LoVo (cell line): ENCODE measurements around the gene GNB4.

ENCODE experiments used
- DNase-seq: peaks from one replicate; pipeline ENCODE4 v3.0.0-alpha.2; 2016; ENCODE audit warnings: low spot score

The GNB4 gene

GRCh38 chr3:179451265-179452175 is at the start of gene GNB4:
GNB4 (minus strand) TSS chr3:179451470; CDS start chr3:179426200, 25,270 bp downstream.
- DNase-seq = no peak

- no peak for DNase-seq
Observed at GRCh38 chr3:179495483-179495882, 44.2 kb upstream of the GNB4 start.

GRCh38 chr3:179493260-179493659 is 42.0 kb upstream of the GNB4 start:
- DNase-seq = no peak

- DNase-seq = no peak
Observed at GRCh38 chr3:179488213-179488612, 36.9 kb upstream of the GNB4 start.

GRCh38 chr3:179486806-179487205 is 35.5 kb upstream of the GNB4 start:
- no peak for DNase-seq

GRCh38 chr3:179482857-179483256 is 31.6 kb upstream of the GNB4 start:
- DNase-seq = no peak

GRCh38 chr3:179476215-179476614 is 24.9 kb upstream of the GNB4 start:
- DNase-seq = no peak

GRCh38 chr3:179474480-179474879 is 23.2 kb upstream of the GNB4 start:
- DNase-seq = no peak

- DNase-seq = no peak
Observed at GRCh38 chr3:179473565-179473964, 22.3 kb upstream of the GNB4 start.

GRCh38 chr3:179464323-179465092 is 13.2 kb upstream of the GNB4 start:
- DNase-seq = no peak

GRCh38 chr3:179463319-179463718 is 12.0 kb upstream of the GNB4 start:
- DNase-seq = no peak

- DNase-seq = no peak
Observed at GRCh38 chr3:179460260-179460659, 9.0 kb upstream of the GNB4 start.

GRCh38 chr3:179455954-179456353 is 4.7 kb upstream of the GNB4 start:
- no peak for DNase-seq

GRCh38 chr3:179454887-179455286 is 3.6 kb upstream of the GNB4 start:
- no peak for DNase-seq

GRCh38 chr3:179453967-179454366 is 2.7 kb upstream of the GNB4 start:
- no peak for DNase-seq

GRCh38 chr3:179452872-179453271 is 1.6 kb upstream of the GNB4 start:
- DNase-seq = no peak

GRCh38 chr3:179452176-179452564 is 900 bp upstream of the GNB4 start:
- DNase-seq = no peak

GRCh38 chr3:179450901-179451264 is 387 bp downstream of the GNB4 start:
- no peak for DNase-seq

GRCh38 chr3:179450261-179450701 is 989 bp downstream of the GNB4 start:
- DNase-seq = no peak

GRCh38 chr3:179449636-179450035 is 1.6 kb downstream of the GNB4 start:
- DNase-seq = no peak

GRCh38 chr3:179447251-179447650 is 4.0 kb downstream of the GNB4 start:
- DNase-seq = no peak

GRCh38 chr3:179446501-179446900 is 4.8 kb downstream of the GNB4 start:
- DNase-seq = peak; percentile 6

GRCh38 chr3:179438841-179439240 is 12.4 kb downstream of the GNB4 start:
- no peak for DNase-seq
